SK-N-SH (cell line): ENCODE data around the gene HECTD2.

Experiments used
- RAD21 ChIP-seq: IDR thresholded peaks from 2 replicates; pipeline ENCODE4 v1.6.1; 2012; ENCODE audit warnings: mild to moderate bottlenecking, low read length
- YY1 ChIP-seq: IDR thresholded peaks from 2 replicates; pipeline ENCODE4 v1.4.0; 2012; ENCODE audit warnings: low read depth, mild to moderate bottlenecking
- TF ChIP-seq, protein P1 (sequence below): fragments of 200-600 bp; sonication (generic); IDR thresholded peaks from 2 replicates; pipeline ENCODE4 v1.6.1; 2017; ENCODE audit warnings: antibody characterized with exemption, mild to moderate bottlenecking, moderate library complexity
- TF ChIP-seq, protein P2 (sequence below): IDR thresholded peaks from 2 replicates; pipeline ENCODE4; 2012

DNA sequence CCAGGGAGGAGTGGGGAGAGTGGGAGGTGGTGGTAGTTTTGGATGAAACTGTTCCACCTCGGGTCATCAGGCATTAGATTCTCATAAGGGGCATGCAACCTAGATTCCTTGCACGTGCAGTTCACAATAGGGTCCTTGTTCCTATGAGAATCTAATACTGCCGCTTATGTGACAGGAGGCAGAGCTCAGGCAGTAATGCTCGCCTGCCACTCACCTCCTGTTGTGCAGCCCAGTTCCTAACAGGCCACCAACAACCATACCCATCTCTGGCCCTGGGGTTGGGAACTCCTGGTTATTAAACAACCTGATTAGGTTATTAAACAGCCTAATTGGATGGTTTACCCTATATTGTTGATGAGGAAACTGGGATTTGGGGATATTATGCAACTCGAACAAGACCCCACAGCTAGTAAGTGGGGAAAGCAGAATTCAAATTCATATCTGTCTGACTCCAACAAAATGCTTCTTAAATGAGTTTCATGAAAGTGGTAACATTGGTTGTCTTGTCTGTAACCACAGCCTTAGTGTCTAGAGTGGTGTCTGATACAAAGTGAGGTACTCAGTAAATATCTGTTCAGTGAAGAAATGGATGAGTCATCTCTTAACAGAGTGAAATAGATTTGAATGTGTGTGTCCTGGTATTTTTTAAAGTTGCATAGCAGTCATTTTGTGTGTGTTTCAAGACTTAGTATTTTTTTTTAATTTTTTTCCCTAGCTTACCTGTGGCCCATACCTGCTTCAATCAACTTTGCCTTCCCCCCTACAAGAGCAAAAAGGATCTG lies 101.6 kb downstream of the HECTD2 start:
- no peak for TF ChIP-seq YY1
- TF ChIP-seq, protein P1, sequence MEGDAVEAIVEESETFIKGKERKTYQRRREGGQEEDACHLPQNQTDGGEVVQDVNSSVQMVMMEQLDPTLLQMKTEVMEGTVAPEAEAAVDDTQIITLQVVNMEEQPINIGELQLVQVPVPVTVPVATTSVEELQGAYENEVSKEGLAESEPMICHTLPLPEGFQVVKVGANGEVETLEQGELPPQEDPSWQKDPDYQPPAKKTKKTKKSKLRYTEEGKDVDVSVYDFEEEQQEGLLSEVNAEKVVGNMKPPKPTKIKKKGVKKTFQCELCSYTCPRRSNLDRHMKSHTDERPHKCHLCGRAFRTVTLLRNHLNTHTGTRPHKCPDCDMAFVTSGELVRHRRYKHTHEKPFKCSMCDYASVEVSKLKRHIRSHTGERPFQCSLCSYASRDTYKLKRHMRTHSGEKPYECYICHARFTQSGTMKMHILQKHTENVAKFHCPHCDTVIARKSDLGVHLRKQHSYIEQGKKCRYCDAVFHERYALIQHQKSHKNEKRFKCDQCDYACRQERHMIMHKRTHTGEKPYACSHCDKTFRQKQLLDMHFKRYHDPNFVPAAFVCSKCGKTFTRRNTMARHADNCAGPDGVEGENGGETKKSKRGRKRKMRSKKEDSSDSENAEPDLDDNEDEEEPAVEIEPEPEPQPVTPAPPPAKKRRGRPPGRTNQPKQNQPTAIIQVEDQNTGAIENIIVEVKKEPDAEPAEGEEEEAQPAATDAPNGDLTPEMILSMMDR: no peak
- no peak for TF ChIP-seq RAD21
- TF ChIP-seq, protein P2, sequence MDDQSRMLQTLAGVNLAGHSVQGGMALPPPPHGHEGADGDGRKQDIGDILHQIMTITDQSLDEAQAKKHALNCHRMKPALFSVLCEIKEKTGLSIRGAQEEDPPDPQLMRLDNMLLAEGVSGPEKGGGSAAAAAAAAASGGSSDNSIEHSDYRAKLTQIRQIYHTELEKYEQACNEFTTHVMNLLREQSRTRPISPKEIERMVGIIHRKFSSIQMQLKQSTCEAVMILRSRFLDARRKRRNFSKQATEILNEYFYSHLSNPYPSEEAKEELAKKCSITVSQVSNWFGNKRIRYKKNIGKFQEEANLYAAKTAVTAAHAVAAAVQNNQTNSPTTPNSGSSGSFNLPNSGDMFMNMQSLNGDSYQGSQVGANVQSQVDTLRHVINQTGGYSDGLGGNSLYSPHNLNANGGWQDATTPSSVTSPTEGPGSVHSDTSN: peak; percentile 40
